Thyroid gland (tissue), 4 donors: ENCODE data around the gene CACNG1. TPM values are rescaled to one million over a fixed set of nuclear protein-coding genes. Genes with fewer than 3 reads are reported as not detected.

Experiments used
- DNase-seq, 2 donors: peaks; one replicate each; pipeline ENCODE4 v3.0.0-alpha.2; 2019
- H3K27ac ChIP-seq, 3 donors: fragments of 200-600 bp; sonication (generic); 1 replicate in 2 of 3; 2 replicates in 1 of 3; pipeline ENCODE4 v1.5.1; 2016 to 2019; ENCODE audit warnings: mild to moderate bottlenecking in 1 of 3, moderate library complexity in 1 of 3
- H3K27me3 ChIP-seq: fragments of 200-600 bp; sonication (generic); one replicate; pipeline ENCODE4 v1.5.1; 2019
- H3K36me3 ChIP-seq, 2 donors: fragments of 200-600 bp; sonication (generic); one replicate each; pipeline ENCODE4 v1.5.1; 2016 to 2019
- H3K4me1 ChIP-seq, 2 donors: fragments of 200-600 bp; sonication (generic); one replicate each; pipeline ENCODE4 v1.5.1; 2017 to 2019
- H3K4me3 ChIP-seq, 3 donors: fragments of 200-600 bp; sonication (generic); replicated peaks in 1 of 3; 1 replicate in 2 of 3; 2 replicates in 1 of 3; pipeline ENCODE4 v1.5.1; 2016; ENCODE audit warnings: mild to moderate bottlenecking in 1 of 3
- H3K9me3 ChIP-seq: fragments of 200-600 bp; sonication (generic); one replicate; pipeline ENCODE4 v1.5.1; 2017
- POLR2A ChIP-seq, 2 donors: fragments of 450-650 bp; IDR thresholded peaks; one replicate each; pipeline ENCODE4 v1.6.1; 2017; ENCODE audit warnings: antibody characterized with exemption in 2 of 2, mild to moderate bottlenecking in 2 of 2, moderate library complexity in 1 of 2
- WGBS, 2 donors: methylation state at CpG; one replicate each; pipeline ENCODE4 v1.1.5; 2017; 5-methylcytosine and 5-hydroxymethylcytosine counted together
- intact Hi-C: fragments of 100-400 bp; cut with DNase I; formaldehyde crosslinking; loops from one replicate; pipeline ENCODE4 v1.15.1; 2023
- total RNA-seq, 4 donors: library from RNA; depleted of rRNA; stranded (reverse); fragments of >200 nt; gene quantifications; one replicate each; pipeline ENCODE4 v1.2.3, GENCODE V29; 2016
- TF ChIP-seq, protein P1 (sequence below), 6 experiments: fragments of 200-600 bp in 3 of 6; fragments of 450-650 bp in 3 of 6; sonication (generic) in 3 of 6; IDR thresholded peaks; one replicate each; pipeline ENCODE4 v1.5.1; 2016 to 2019; ENCODE audit warnings: antibody characterized with exemption in 6 of 6, mild to moderate bottlenecking in 2 of 6, inconsistent platforms in 1 of 6, moderate library complexity in 1 of 6

CACNG1 gene
- total RNA-seq, 4 donors from 2014 or later = not detected

DNA sequence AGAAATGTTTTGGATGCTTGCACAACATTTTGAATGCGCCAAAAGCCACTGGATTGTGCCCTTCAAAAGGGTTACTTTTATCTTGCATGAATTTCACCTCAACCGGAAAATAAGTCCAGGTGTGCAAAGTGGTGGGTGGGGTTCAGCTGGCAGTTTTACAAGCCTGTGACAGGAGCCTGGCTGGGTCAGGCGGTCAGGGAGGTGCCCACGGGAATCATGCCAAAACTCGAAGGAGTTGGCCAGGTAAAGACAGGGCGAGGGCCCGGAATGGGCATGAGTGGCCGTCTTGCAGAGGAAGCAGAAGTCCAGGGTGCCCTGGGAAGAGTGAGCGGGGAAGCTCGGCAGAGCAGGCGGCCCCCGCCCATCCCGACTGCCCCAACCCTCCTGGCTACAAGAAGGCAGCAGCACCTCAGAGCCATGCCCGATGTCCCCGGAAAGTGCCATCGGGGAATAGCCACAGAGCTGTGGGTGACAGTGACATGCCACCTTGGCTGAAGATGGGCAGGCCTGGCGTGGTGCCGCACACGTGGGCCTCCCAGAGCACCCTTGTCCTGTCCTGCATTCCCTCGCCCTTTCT is 19.1 kb upstream of the CACNG1 start:
- DNase-seq = peak; percentile 3 to 5
- Histone ChIP-seq H3K4me3 (no peak overlapping the region), H3K27ac (no peak overlapping the region), H3K4me1 (no peaks in the 10 kb centered on the region), H3K27me3 (no peaks in the 10 kb centered on the region), H3K9me3 (no peaks in the 10 kb centered on the region), H3K36me3 (no peaks in the 10 kb centered on the region)
- TF ChIP-seq, protein P1, sequence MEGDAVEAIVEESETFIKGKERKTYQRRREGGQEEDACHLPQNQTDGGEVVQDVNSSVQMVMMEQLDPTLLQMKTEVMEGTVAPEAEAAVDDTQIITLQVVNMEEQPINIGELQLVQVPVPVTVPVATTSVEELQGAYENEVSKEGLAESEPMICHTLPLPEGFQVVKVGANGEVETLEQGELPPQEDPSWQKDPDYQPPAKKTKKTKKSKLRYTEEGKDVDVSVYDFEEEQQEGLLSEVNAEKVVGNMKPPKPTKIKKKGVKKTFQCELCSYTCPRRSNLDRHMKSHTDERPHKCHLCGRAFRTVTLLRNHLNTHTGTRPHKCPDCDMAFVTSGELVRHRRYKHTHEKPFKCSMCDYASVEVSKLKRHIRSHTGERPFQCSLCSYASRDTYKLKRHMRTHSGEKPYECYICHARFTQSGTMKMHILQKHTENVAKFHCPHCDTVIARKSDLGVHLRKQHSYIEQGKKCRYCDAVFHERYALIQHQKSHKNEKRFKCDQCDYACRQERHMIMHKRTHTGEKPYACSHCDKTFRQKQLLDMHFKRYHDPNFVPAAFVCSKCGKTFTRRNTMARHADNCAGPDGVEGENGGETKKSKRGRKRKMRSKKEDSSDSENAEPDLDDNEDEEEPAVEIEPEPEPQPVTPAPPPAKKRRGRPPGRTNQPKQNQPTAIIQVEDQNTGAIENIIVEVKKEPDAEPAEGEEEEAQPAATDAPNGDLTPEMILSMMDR (IDR thresholded peaks at IDR 0.05) = no peak
- TF ChIP-seq POLR2A (IDR thresholded peaks at IDR 0.05) = no peak
- 69 to 76% methylated on average over 20 of the region's 20 CpGs for WGBS, 2 donors
- intact Hi-C loops = no loop called here

GRCh38 chr17:67026341-67026740 is 18.0 kb upstream of the CACNG1 start:
- no peaks in the 10 kb centered on the region for H3K36me3 ChIP-seq
- 91% methylated on average over 2 of the region's 2 CpGs for WGBS, 2 donors
- H3K4me3 ChIP-seq = no peak overlapping the region
- TF ChIP-seq POLR2A (IDR thresholded peaks at IDR 0.05) = no peak
- TF ChIP-seq, protein P1 (IDR thresholded peaks at IDR 0.05) = no peak
- H3K9me3 ChIP-seq = no peaks in the 10 kb centered on the region
- no peaks in the 10 kb centered on the region for H3K27me3 ChIP-seq
- no peaks in the 10 kb centered on the region for H3K4me1 ChIP-seq
- no peak for DNase-seq
- intact Hi-C loops = no loop called here
- no peak overlapping the region for H3K27ac ChIP-seq

DNA sequence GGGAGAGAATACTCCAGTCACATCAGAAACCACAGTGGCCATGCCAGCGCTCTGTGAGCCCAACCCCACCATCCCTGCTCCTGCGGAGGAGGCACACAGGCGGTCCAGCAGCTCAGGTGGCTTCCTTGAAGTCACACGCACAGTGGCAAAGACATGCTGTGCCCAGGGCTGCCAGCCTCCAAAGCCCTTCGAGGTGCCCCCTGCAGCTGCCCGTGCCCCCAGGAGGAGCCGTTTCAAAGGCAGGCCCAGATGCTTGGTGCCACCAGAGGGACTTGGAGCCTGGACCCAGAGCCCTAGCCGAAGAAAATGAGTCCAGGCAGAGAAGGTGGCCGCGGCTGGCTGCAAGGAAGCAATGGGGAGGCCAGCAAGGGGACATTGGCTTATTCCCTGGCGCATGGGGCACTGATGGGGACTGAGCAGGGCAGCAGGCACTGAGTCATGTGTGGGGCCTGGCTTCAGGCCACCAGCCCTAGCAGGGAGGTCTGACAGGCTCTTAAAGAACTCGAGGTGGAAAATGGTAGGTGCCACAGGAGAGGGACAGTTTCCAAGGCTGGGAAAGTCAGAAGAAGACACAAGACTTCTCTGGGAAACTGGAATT is 17.2 kb upstream of the CACNG1 start:
- intact Hi-C loops = no loop called here
- 81 to 87% methylated on average over 7 to 12 of the region's 12 CpGs for WGBS, 2 donors
- TF ChIP-seq POLR2A (IDR thresholded peaks at IDR 0.05) = no peak
- TF ChIP-seq, protein P1 (IDR thresholded peaks at IDR 0.05) = no peak

DNA sequence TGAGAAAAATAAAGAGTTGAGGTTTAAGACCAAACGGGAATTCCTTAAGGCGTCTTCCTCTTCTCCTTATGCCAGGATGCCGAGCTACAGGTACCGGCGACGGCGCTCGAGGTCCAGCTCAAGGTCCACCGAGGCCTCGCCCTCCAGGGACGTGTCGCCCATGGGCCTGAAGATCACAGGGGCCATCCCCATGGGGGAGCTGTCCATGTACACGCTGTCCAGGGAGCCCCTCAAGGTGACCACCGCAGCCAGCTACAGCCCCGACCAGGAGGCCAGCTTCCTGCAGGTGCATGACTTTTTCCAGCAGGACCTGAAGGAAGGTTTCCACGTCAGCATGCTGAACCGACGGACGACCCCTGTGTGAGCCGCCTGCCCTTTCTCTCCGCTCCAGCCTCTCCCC is 13.7 kb upstream of the CACNG1 start:
- H3K27ac ChIP-seq = no peak overlapping the region
- H3K36me3 ChIP-seq = no peaks in the 10 kb centered on the region
- intact Hi-C loops = no loop called here
- H3K9me3 ChIP-seq = no peaks in the 10 kb centered on the region
- no peaks in the 10 kb centered on the region for H3K27me3 ChIP-seq
- H3K4me1 ChIP-seq = no peaks in the 10 kb centered on the region
- 88 to 89% methylated on average over 17 to 21 of the region's 21 CpGs for WGBS, 2 donors
- DNase-seq = no peak
- no peak overlapping the region for H3K4me3 ChIP-seq
- TF ChIP-seq, protein P1 (IDR thresholded peaks at IDR 0.05) = no peak
- no peak for TF ChIP-seq POLR2A (IDR thresholded peaks at IDR 0.05)

More for the DNA sequence above, 17.2 kb upstream of the CACNG1 start:
- Histone ChIP-seq H3K4me3 (no peak overlapping the region), H3K27ac (no peak overlapping the region), H3K27me3 (no peaks in the 10 kb centered on the region), H3K36me3 (no peaks in the 10 kb centered on the region), H3K9me3 (no peaks in the 10 kb centered on the region), H3K4me1 (no peaks in the 10 kb centered on the region)
- no peak for DNase-seq

DNA sequence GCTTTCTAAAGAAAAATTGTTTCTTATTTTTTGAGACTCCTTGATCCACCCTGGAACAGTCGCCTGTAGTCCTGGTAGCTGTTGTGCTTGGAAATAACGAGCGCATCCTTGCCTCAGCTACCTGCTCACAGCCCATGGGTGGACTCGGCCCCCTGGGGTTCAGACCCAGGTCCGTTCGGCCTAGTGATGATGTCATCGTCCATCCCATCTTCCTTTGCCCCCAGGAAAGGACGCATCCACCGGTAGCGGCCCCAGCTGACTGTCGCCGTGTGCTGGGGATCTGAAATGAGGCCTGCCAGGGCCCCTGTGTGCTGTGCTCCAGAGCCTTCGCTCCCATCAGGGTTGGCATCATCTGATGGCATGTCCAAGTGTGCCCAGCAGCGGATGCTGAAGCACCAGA is 12.0 kb upstream of the CACNG1 start:
- no peak for TF ChIP-seq POLR2A (IDR thresholded peaks at IDR 0.05)
- TF ChIP-seq, protein P1 (IDR thresholded peaks at IDR 0.05) = no peak
- 89 to 95% methylated on average over 14 of the region's 14 CpGs for WGBS, 2 donors
- Histone ChIP-seq H3K9me3 (no peaks in the 10 kb centered on the region), H3K36me3 (no peaks in the 10 kb centered on the region), H3K27me3 (no peaks in the 10 kb centered on the region), H3K27ac (no peak overlapping the region), H3K4me1 (no peaks in the 10 kb centered on the region), H3K4me3 (no peak overlapping the region)
- intact Hi-C loops = no loop called here
- no peak for DNase-seq
